Measurements from ENCODE around the gene ZNF281. TPM values are rescaled to one million over a fixed set of nuclear protein-coding genes. Genes with fewer than 3 reads are reported as not detected.

The ZNF281 gene
- total RNA-seq, 4 donors from 2014 or later: 3.4 to 5.5 (median 5.3) TPM

- H3K4me3 ChIP-seq (ENCODE audit: low read depth, poor library complexity, severe bottlenecking): no peak overlapping the region
- DNase-seq (ENCODE audit: low spot score in 2 of 2): no peak
- WGBS, 2 donors: 98 to 100% methylated on average over 1 of the region's 1 CpG
- intact Hi-C loops (cut with DNase I; ENCODE audit: low total_unique reads): no loop called here
- TF ChIP-seq POLR2A (IDR thresholded peaks at IDR 0.05) (no peak), CTCF (IDR thresholded peaks at IDR 0.05) (no peak)
Observed at GRCh38 chr1:200399860-200400259, 10.0 kb downstream of the ZNF281 start.

- WGBS, 2 donors: 92 to 98% methylated on average over 1 of the region's 1 CpG
- DNase-seq (ENCODE audit: low spot score in 2 of 2): no peak
- no peak for TF ChIP-seq POLR2A (IDR thresholded peaks at IDR 0.05)
- no peak for TF ChIP-seq CTCF (IDR thresholded peaks at IDR 0.05)
- intact Hi-C loops (cut with DNase I; ENCODE audit: low total_unique reads): no loop called here
- no peak overlapping the region for H3K4me3 ChIP-seq (ENCODE audit: low read depth, poor library complexity, severe bottlenecking)
Observed at GRCh38 chr1:200398373-200398772, 11.5 kb downstream of the ZNF281 start.

GRCh38 chr1:200392625-200393185, 17.1 kb downstream of the ZNF281 start:
- 90 to 94% methylated on average over 7 of the region's 7 CpGs for WGBS, 2 donors
- intact Hi-C loops (cut with DNase I; ENCODE audit: low total_unique reads): no loop called here
- TF ChIP-seq POLR2A (IDR thresholded peaks at IDR 0.05): no peak
- no peak for DNase-seq (ENCODE audit: low spot score in 2 of 2)
- H3K4me3 ChIP-seq (ENCODE audit: low read depth, poor library complexity, severe bottlenecking): no peak overlapping the region

- H3K4me3 ChIP-seq (ENCODE audit: low read depth, poor library complexity, severe bottlenecking): no peak overlapping the region
- DNase-seq (ENCODE audit: low spot score in 2 of 2): no peak
- WGBS, 2 donors: 62 to 74% methylated on average over 1 of the region's 1 CpG
- intact Hi-C loops (cut with DNase I; ENCODE audit: low total_unique reads): no loop called here
- TF ChIP-seq CTCF (IDR thresholded peaks at IDR 0.05) (no peak), POLR2A (IDR thresholded peaks at IDR 0.05) (no peak)
Observed at GRCh38 chr1:200391747-200392146, 18.1 kb downstream of the ZNF281 start.

GRCh38 chr1:200388791-200389190, 21.0 kb downstream of the ZNF281 start:
- DNase-seq (ENCODE audit: low spot score in 2 of 2): no peak
- intact Hi-C loops (cut with DNase I; ENCODE audit: low total_unique reads): no loop called here
- WGBS, 2 donors: 71 to 86% methylated on average over 1 of the region's 1 CpG

GRCh38 chr1:200386416-200386815, 23.4 kb downstream of the ZNF281 start:
- 90 to 99% methylated on average over 4 of the region's 4 CpGs for WGBS, 2 donors
- no peak overlapping the region for H3K4me3 ChIP-seq (ENCODE audit: low read depth, poor library complexity, severe bottlenecking)
- DNase-seq (ENCODE audit: low spot score in 2 of 2): no peak
- intact Hi-C loops (cut with DNase I; ENCODE audit: low total_unique reads): no loop called here
- no peak for TF ChIP-seq POLR2A (IDR thresholded peaks at IDR 0.05)
- TF ChIP-seq CTCF (IDR thresholded peaks at IDR 0.05): no peak

More at GRCh38 chr1:200388791-200389190, 21.0 kb downstream of the ZNF281 start:
- TF ChIP-seq CTCF (IDR thresholded peaks at IDR 0.05): no peak
- no peak for TF ChIP-seq POLR2A (IDR thresholded peaks at IDR 0.05)
- H3K4me3 ChIP-seq (ENCODE audit: low read depth, poor library complexity, severe bottlenecking): no peak overlapping the region
